ENCODE results near the gene TP53I3.
"Not testable (repeated sequence)": the region's sequence is repeated elsewhere in the genome, so short reads cannot be mapped to it uniquely, and the experiment has no call there.

TP53I3 gene

GRCh38 chr2:24084386-24085199 is at the start of gene TP53I3:
TSS of gene TP53I3 (minus strand) at chr2:24084834. CDS start at chr2:24084326, 508 bp downstream.
- peak; percentile 65 to 79 (median 67) for DNase-seq (ENCODE audit: low read depth in 3 of 3)

GRCh38 chr2:24132543-24132942 is 47.9 kb upstream of the TP53I3 start:
- DNase-seq (ENCODE audit: low read depth in 3 of 3), result no peak

- no peak for DNase-seq (ENCODE audit: low read depth in 3 of 3)
Observed at GRCh38 chr2:24125956-24126355, 41.3 kb upstream of the TP53I3 start.

- DNase-seq (ENCODE audit: low read depth in 3 of 3), result peak in 1 of 3 experiments; percentile 12
Observed at GRCh38 chr2:24123922-24124580, 39.4 kb upstream of the TP53I3 start.

- peak; percentile 19 to 68 (median 34) for DNase-seq (ENCODE audit: low read depth in 3 of 3)
Observed at GRCh38 chr2:24123195-24123921, 38.7 kb upstream of the TP53I3 start, which contains the start of the genes FAM228B and PFN4. TSS of gene FAM228B (plus strand) at chr2:24123469. CDS start at chr2:24124362, 893 bp downstream. TSS of gene PFN4 (minus strand) at chr2:24123334. CDS start at chr2:24122535, 799 bp downstream.

GRCh38 chr2:24122366-24123194 is 37.9 kb upstream of the TP53I3 start:
- no peak for DNase-seq (ENCODE audit: low read depth in 3 of 3)

- no peak for DNase-seq (ENCODE audit: low read depth in 3 of 3)
Observed at GRCh38 chr2:24121469-24121868, 36.8 kb upstream of the TP53I3 start.

GRCh38 chr2:24121066-24121465 is 36.4 kb upstream of the TP53I3 start:
- no peak for DNase-seq (ENCODE audit: low read depth in 3 of 3)

- DNase-seq (ENCODE audit: low read depth in 3 of 3), result no peak
Observed at GRCh38 chr2:24117902-24118301, 33.3 kb upstream of the TP53I3 start.

GRCh38 chr2:24115057-24115456 is 30.4 kb upstream of the TP53I3 start:
- no peak for DNase-seq (ENCODE audit: low read depth in 3 of 3)

- DNase-seq (ENCODE audit: low read depth in 3 of 3), result no peak
Observed at GRCh38 chr2:24111407-24111901, 26.8 kb upstream of the TP53I3 start.

- DNase-seq (ENCODE audit: low read depth in 3 of 3), result no peak
Observed at GRCh38 chr2:24110660-24111303, 26.1 kb upstream of the TP53I3 start.

- not testable (repeated sequence) for DNase-seq (ENCODE audit: low read depth in 3 of 3)
Observed at GRCh38 chr2:24109431-24109830, 24.8 kb upstream of the TP53I3 start.

GRCh38 chr2:24107336-24107735 is 22.7 kb upstream of the TP53I3 start:
- DNase-seq (ENCODE audit: low read depth in 3 of 3), result no peak

- no peak for DNase-seq (ENCODE audit: low read depth in 3 of 3)
Observed at GRCh38 chr2:24106786-24107185, 22.2 kb upstream of the TP53I3 start.

- DNase-seq (ENCODE audit: low read depth in 3 of 3), result no peak
Observed at GRCh38 chr2:24105816-24106215, 21.2 kb upstream of the TP53I3 start.

- no peak for DNase-seq (ENCODE audit: low read depth in 3 of 3)
Observed at GRCh38 chr2:24104906-24105305, 20.3 kb upstream of the TP53I3 start.

GRCh38 chr2:24104110-24104650 is 19.5 kb upstream of the TP53I3 start:
- DNase-seq (ENCODE audit: low read depth in 3 of 3), result no peak

- DNase-seq (ENCODE audit: low read depth in 3 of 3), result no peak
Observed at GRCh38 chr2:24102677-24103076, 18.0 kb upstream of the TP53I3 start.

GRCh38 chr2:24101992-24102391 is 17.4 kb upstream of the TP53I3 start:
- DNase-seq (ENCODE audit: low read depth in 3 of 3), result no peak
